ENCODE data around the gene GPR158.
A peak's percentile ranks its signal among the peaks of the same experiment; 100 is the strongest.

The GPR158 gene

DNA sequence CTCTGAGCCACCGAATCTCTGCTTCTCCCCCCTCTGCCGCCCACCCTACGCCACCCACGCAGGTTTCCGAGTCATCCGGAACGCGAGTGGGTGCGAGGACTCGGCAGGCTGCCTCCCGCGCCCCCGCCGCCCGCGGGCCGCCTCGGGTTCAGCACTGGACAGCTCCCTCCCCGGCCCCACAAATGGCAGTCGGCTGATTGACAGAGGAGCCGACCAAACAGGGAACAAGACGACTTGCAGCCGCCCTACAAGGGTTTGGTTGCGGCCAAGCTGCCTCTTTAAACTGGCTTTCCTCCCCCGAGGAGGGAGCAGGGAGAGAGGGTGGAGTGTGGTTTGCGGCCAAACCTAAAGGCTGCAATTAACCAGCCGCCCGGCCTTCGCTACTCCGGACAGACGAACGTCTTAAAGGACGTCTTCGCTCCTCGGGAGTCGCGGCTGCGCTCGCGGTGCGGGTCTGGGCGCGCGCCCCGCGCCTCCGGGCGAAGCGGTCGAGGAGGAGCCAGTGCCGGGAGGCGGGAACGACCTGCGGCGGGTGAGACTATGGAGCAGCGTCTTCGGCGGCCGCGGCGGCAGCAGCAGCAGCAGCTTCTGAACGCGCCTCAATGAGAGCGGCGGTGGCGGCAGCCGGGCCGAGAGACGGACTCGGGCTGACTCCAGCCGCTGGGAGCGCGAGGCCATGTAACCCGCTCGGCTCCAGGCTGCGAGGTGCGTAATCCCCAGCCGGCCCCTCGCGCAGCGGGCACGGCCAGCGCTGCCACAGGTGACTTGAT, at the start of gene GPR158:
TSS of gene GPR158 (plus strand) at position 541 of the 770 bp plus-strand sequence. CDS start 420 bp downstream, outside the sequence.
- peak within 1 kb of the TSS; percentile 74 for H3K4me3 ChIP-seq
- peak; percentile 86 for DNase-seq (ENCODE audit: low spot score)
- TF ChIP-seq, protein P1, sequence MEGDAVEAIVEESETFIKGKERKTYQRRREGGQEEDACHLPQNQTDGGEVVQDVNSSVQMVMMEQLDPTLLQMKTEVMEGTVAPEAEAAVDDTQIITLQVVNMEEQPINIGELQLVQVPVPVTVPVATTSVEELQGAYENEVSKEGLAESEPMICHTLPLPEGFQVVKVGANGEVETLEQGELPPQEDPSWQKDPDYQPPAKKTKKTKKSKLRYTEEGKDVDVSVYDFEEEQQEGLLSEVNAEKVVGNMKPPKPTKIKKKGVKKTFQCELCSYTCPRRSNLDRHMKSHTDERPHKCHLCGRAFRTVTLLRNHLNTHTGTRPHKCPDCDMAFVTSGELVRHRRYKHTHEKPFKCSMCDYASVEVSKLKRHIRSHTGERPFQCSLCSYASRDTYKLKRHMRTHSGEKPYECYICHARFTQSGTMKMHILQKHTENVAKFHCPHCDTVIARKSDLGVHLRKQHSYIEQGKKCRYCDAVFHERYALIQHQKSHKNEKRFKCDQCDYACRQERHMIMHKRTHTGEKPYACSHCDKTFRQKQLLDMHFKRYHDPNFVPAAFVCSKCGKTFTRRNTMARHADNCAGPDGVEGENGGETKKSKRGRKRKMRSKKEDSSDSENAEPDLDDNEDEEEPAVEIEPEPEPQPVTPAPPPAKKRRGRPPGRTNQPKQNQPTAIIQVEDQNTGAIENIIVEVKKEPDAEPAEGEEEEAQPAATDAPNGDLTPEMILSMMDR (IDR thresholded peaks at IDR 0.05), result no peak
- no peak within 1 kb of the TSS for H3K27ac ChIP-seq

DNA sequence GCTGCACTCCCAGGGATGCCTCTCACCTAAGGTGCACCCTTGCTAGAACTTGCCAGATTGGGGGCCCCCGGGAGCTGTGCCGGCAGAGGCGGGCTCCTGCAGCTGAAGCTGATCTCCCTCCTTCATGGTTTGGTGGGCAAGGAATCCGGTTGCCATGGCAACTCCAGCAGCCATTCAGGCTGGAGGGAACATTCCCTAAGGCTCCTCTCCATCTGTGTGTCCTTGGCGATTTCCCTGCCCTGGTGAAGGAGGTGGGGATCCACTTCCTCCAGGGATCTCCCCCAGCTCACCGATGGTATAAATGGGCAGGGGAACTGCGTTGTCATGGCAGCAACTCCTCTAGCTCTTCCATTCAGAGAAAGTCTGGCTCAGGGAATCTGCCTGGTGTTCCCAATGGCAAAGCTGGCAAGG, 49.6 kb upstream of the GPR158 start:
- H3K27ac ChIP-seq, result no peak overlapping the region
- no peak overlapping the region for H3K4me3 ChIP-seq
- DNase-seq (ENCODE audit: low spot score), result no peak
- TF ChIP-seq, protein P1 (IDR thresholded peaks at IDR 0.05), result no peak

GRCh38 chr10:25129592-25129991, 45.2 kb upstream of the GPR158 start:
- no peak for DNase-seq (ENCODE audit: low spot score)
- Histone ChIP-seq H3K27ac (no peak overlapping the region), H3K4me3 (no peak overlapping the region)
- TF ChIP-seq, protein P1 (IDR thresholded peaks at IDR 0.05), result no peak

- Histone ChIP-seq H3K27ac (no peak overlapping the region), H3K4me3 (no peak overlapping the region)
- no peak for DNase-seq (ENCODE audit: low spot score)
- TF ChIP-seq, protein P1 (IDR thresholded peaks at IDR 0.05), result no peak
Measured at GRCh38 chr10:25130906-25131305, 43.9 kb upstream of the GPR158 start.

- no peak for DNase-seq (ENCODE audit: low spot score)
- Histone ChIP-seq H3K4me3 (no peak overlapping the region), H3K27ac (no peak overlapping the region)
- TF ChIP-seq, protein P1 (IDR thresholded peaks at IDR 0.05), result no peak
Measured at GRCh38 chr10:25142116-25142864, 32.5 kb upstream of the GPR158 start.

DNA sequence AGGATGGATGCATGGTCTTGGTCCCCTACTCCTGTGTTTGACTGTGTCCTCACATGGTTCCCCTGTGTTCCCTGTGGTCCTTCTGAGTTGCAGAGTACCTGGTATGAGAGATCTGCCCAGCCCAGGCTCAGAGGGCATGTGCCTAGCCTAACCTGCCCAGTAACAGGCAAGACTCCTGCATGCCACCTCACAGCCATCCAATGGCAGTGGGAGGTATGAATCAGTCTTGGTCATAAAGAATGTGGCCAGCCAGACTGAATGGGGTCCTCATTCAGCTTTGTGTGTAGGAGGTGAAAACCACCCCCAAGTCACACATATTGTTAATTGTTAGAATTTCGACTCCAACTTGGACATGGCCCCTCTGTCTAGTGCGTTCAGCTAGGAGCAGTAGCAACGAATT, 17.2 kb upstream of the GPR158 start:
- TF ChIP-seq, protein P1 (IDR thresholded peaks at IDR 0.05), result no peak
- no peak for DNase-seq (ENCODE audit: low spot score)
- H3K27ac ChIP-seq, result no peak overlapping the region
- H3K4me3 ChIP-seq, result no peak overlapping the region

Measured in coronary artery (tissue), 2 donors.